Spleen (tissue), 11 donors: ENCODE measurements around the gene GALR2. TPM values are rescaled to one million over a fixed set of nuclear protein-coding genes. Genes with fewer than 3 reads are reported as not detected.
"Not testable (repeated sequence)": the region's sequence is repeated elsewhere in the genome, so short reads cannot be mapped to it uniquely, and the experiment has no call there.

ENCODE experiments used
- DNase-seq: peaks from one replicate; pipeline ENCODE4 v3.0.0-alpha.2; 2020
- H3K27ac ChIP-seq, 8 donors: fragments of 200-600 bp; sonication (generic) in 7 of 8; 1 replicate in 4 of 8; 2 replicates in 4 of 8; pipeline versions ENCODE4 v1.5.0 to v1.8.0; 2016 to 2021; ENCODE audit warnings: inconsistent platforms in 4 of 8, mild to moderate bottlenecking in 4 of 8, moderate library complexity in 1 of 8
- H3K27me3 ChIP-seq, 7 donors: fragments of 200-600 bp; sonication (generic) in 6 of 7; replicated peaks in 1 of 7; 1 replicate in 4 of 7; 2 replicates in 3 of 7; pipeline versions ENCODE4 v1.5.0 to v1.8.0; 2016 to 2021; ENCODE audit warnings: inconsistent platforms in 3 of 7, mild to moderate bottlenecking in 1 of 7
- H3K36me3 ChIP-seq, 6 donors: fragments of 200-600 bp; sonication (generic) in 5 of 6; 1 replicate in 4 of 6; 2 replicates in 2 of 6; pipeline versions ENCODE4 v1.5.0 to v1.8.0; 2016 to 2021; ENCODE audit warnings: inconsistent platforms in 2 of 6
- H3K4me1 ChIP-seq, 6 donors: fragments of 200-600 bp; sonication (generic) in 5 of 6; 1 replicate in 3 of 6; 2 replicates in 3 of 6; pipeline versions ENCODE4 v1.5.0 to v1.8.0; 2016 to 2021; ENCODE audit warnings: inconsistent platforms in 3 of 6
- H3K4me3 ChIP-seq, 8 donors: fragments of 200-600 bp; sonication (generic) in 7 of 8; 1 replicate in 4 of 8; 2 replicates in 4 of 8; pipeline versions ENCODE4 v1.5.0 to v1.8.0; 2016 to 2021; ENCODE audit warnings: inconsistent platforms in 4 of 8, mild to moderate bottlenecking in 4 of 8, moderate library complexity in 2 of 8
- H3K9me3 ChIP-seq, 8 donors: fragments of 200-600 bp; sonication (generic) in 7 of 8; 1 replicate in 4 of 8; 2 replicates in 4 of 8; pipeline versions ENCODE4 v1.5.0 to v1.8.0; 2016 to 2021; ENCODE audit warnings: inconsistent platforms in 4 of 8
- POLR2A ChIP-seq, 3 donors: fragments of 450-650 bp; IDR thresholded peaks; one replicate each; pipeline ENCODE4 v1.5.1; 2017; ENCODE audit warnings: antibody characterized with exemption in 3 of 3, mild to moderate bottlenecking in 1 of 3
- POLR2AphosphoS5 ChIP-seq, 3 donors: sonication (generic); formaldehyde crosslinking; IDR thresholded peaks; one replicate each; pipeline ENCODE4 v1.5.1; 2017; ENCODE audit warnings: antibody characterized with exemption in 3 of 3
- WGBS, 5 donors: extraction: QIAGEN DNeasy Blood & Tissue Kit in 3 of 5; methylation state at CpG; one replicate each; pipeline versions ENCODE4 v1.1.5 to v1.1.7; 2013 to 2018; 5-methylcytosine and 5-hydroxymethylcytosine counted together
- intact Hi-C: fragments of 100-400 bp; cut with DNase I; formaldehyde crosslinking; loops from one replicate; pipeline ENCODE4 v1.15.0; 2023; ENCODE audit warnings: low total_unique reads
- polyA plus RNA-seq, 3 donors: library from polyadenylated mRNA; stranded (reverse); fragments of 200-250 nt; gene quantifications; one replicate each; pipeline ENCODE4 v1.2.1, GENCODE V29; 2013
- total RNA-seq, 7 donors: library from RNA; depleted of rRNA in 3 of 7; stranded (reverse); fragments of >200 nt in 3 of 7; fragmentation: NEBNext Ultra II Directional in 4 of 7; extraction: Animal tissue kit (Norgen Biotek cat#: 25700) in 4 of 7; gene quantifications; one replicate each; pipeline versions ENCODE4 v1.1.0 to v1.2.1, GENCODE V29; 2016 to 2021
- TF ChIP-seq, protein P1 (sequence below), 11 experiments: fragments of 200-600 bp in 7 of 11; fragments of 450-650 bp in 4 of 11; sonication (generic) in 4 of 11; IDR thresholded peaks in 8 of 11; conservative IDR thresholded peaks in 3 of 11; 1 replicate in 7 of 11; 2 replicates in 4 of 11; pipeline versions ENCODE4 v1.4.0 to v1.8.0; 2016 to 2021; ENCODE audit warnings: antibody characterized with exemption in 11 of 11, inconsistent platforms in 4 of 11, mild to moderate bottlenecking in 1 of 11
- donor health status: healthy with polysubstance abuse.
- donor health status: DM: no; HTN: no; CAD: no; lungs with moderate emphysema.
- donor health status: DM: no; HTN: no; CAD: no.
- donor health status: Bipolar disorder and iron deficiency.
- donor health status: healthy.
- donor health status: DM: no; HTN: no; CAD: no.
- donor health status: DM: yes; HTN: yes; CAD: no.

GALR2 gene
- total and polyA plus RNA-seq, 10 donors = 0.06 to 0.93 (median 0.38) TPM; not detected in 6

DNA sequence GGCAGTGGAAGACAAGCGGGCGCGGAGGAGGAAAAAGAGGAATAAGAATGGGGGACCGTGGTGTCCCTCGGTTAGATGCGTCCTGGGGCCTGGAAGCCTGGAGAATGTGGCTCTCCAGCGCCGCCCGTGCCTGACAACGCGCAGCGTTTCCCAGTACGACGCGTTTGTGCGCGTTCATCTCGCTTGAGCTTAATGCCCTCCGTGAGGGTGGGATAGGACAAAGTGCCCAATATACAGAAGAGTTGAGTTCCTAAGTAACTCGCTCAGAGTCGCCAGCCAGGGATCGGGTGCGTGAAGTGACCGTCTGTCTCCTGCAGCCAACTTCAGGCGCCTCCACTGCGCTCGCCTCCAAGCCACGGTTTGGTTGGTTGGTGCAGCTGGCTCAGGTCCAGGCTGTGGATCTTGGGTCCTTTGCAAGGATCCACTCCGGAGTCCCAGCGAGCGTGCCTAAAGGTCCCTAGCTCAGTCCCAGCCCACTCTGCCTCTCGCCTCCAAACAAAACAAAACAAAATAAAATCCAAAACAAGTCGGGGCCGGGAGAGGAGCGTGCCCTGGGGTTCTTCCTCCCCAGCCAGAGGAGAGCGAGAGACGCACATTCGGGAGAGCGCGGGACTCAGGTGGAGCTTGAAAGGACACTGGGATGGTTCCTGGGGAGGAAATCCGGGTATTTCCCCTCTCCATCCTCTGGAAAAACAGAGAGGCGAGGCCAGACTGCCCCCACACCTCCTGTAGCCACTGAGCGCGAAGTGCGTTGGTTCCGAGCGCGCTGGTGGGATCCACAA is 974 bp downstream of the GALR2 start:
- H3K9me3 ChIP-seq = no peaks in the 10 kb centered on the region
- no peak for TF ChIP-seq POLR2A (IDR thresholded peaks at IDR 0.05)

DNA sequence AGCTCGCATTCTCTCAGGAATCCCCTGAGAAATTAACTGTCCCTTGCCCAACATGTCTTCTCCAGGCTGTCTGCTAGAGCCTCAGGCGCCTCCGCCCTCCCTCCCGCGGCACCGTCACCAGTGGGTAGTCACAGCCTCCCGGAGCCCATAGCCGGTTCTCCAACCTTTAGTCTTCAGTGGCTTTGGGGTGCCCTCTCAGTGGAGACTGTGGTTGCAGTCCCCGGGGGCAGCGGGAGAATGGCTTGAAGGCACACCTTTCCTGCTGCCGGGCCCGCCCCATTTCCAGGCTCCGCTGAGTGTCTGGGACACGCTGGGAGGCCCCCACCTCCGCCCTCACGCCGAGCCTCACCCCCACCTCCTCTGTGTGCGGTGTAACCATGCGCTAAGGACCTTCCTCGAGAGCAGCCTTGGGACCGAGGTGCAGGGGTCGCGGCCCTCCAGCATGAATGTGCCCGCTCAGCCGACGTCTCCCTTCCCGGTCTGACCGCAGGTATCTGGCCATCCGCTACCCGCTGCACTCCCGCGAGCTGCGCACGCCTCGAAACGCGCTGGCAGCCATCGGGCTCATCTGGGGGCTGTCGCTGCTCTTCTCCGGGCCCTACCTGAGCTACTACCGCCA is 1.7 kb downstream of the GALR2 start:
- H3K27me3 ChIP-seq = peaks cover 16 to 75% (median 64%) of the 10 kb centered on the region in 7 donors
- no peak for TF ChIP-seq POLR2AphosphoS5 (IDR thresholded peaks at IDR 0.05)
- no peak for TF ChIP-seq POLR2A (IDR thresholded peaks at IDR 0.05)
- TF ChIP-seq, protein P1, sequence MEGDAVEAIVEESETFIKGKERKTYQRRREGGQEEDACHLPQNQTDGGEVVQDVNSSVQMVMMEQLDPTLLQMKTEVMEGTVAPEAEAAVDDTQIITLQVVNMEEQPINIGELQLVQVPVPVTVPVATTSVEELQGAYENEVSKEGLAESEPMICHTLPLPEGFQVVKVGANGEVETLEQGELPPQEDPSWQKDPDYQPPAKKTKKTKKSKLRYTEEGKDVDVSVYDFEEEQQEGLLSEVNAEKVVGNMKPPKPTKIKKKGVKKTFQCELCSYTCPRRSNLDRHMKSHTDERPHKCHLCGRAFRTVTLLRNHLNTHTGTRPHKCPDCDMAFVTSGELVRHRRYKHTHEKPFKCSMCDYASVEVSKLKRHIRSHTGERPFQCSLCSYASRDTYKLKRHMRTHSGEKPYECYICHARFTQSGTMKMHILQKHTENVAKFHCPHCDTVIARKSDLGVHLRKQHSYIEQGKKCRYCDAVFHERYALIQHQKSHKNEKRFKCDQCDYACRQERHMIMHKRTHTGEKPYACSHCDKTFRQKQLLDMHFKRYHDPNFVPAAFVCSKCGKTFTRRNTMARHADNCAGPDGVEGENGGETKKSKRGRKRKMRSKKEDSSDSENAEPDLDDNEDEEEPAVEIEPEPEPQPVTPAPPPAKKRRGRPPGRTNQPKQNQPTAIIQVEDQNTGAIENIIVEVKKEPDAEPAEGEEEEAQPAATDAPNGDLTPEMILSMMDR (IDR thresholded peaks at IDR 0.05 in 8 of 11, conservative IDR thresholded peaks at IDR 0.05 in 3 of 11) = no peak
- intact Hi-C loops = no loop called here
- peaks cover 37 to 86% (median 55%) of the 10 kb centered on the region in 6 donors for H3K4me1 ChIP-seq
- peak overlapping the region in 6 of 8 donors; percentile 14 to 56 (median 22) for H3K4me3 ChIP-seq
- no peak for DNase-seq
- WGBS, 5 donors = 5 to 9% (median 5%) methylated on average over 16 to 41 of the region's 41 CpGs
- H3K9me3 ChIP-seq = no peaks in the 10 kb centered on the region
- no peak overlapping the region for H3K27ac ChIP-seq
- peaks cover 0 to under 1% (median 0%) of the 10 kb centered on the region in 6 donors for H3K36me3 ChIP-seq

More for the DNA sequence above, 974 bp downstream of the GALR2 start:
- 6 to 11% (median 8%) methylated on average over 44 to 48 of the region's 48 CpGs for WGBS, 5 donors
- intact Hi-C loops = no loop called here
- no peak for DNase-seq
- Histone ChIP-seq H3K27ac (no peak overlapping the region), H3K4me1 (peaks cover 43 to 91% (median 62%) of the 10 kb centered on the region in 6 donors), H3K36me3 (no peaks in the 10 kb centered on the region), H3K4me3 (peak overlapping the region in 6 of 8 donors; percentile 5 to 56 (median 10)), H3K27me3 (peaks cover 16 to 73% (median 64%) of the 10 kb centered on the region in 7 donors)

DNA sequence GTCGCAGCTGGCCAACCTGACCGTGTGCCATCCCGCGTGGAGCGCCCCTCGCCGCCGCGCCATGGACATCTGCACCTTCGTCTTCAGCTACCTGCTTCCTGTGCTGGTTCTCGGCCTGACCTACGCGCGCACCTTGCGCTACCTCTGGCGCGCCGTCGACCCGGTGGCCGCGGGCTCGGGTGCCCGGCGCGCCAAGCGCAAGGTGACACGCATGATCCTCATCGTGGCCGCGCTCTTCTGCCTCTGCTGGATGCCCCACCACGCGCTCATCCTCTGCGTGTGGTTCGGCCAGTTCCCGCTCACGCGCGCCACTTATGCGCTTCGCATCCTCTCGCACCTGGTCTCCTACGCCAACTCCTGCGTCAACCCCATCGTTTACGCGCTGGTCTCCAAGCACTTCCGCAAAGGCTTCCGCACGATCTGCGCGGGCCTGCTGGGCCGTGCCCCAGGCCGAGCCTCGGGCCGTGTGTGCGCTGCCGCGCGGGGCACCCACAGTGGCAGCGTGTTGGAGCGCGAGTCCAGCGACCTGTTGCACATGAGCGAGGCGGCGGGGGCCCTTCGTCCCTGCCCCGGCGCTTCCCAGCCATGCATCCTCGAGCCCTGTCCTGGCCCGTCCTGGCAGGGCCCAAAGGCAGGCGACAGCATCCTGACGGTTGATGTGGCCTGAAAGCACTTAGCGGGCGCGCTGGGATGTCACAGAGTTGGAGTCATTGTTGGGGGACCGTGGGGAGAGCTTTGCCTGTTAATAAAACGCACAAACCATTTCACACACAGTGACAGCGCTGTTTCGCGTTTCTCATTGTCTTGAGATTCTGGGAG is 2.4 kb downstream of the GALR2 start:
- H3K4me1 ChIP-seq = peaks cover 34 to 79% (median 50%) of the 10 kb centered on the region in 6 donors
- peaks cover 16 to 75% (median 64%) of the 10 kb centered on the region in 7 donors for H3K27me3 ChIP-seq
- H3K36me3 ChIP-seq = peaks cover 0 to 8% (median under 1%) of the 10 kb centered on the region in 6 donors
- 4 to 13% (median 6%) methylated on average over 8 to 82 of the region's 82 CpGs for WGBS, 5 donors
- intact Hi-C loops = no loop called here
- peak; percentile 80 for DNase-seq
- peak overlapping the region in 7 of 8 donors; percentile 14 to 56 (median 19) for H3K4me3 ChIP-seq
- H3K9me3 ChIP-seq = no peaks in the 10 kb centered on the region
- H3K27ac ChIP-seq = no peak overlapping the region
- TF ChIP-seq, protein P1 (IDR thresholded peaks at IDR 0.05 in 8 of 11, conservative IDR thresholded peaks at IDR 0.05 in 3 of 11) = no peak
- TF ChIP-seq POLR2A (IDR thresholded peaks at IDR 0.05) (no peak), POLR2AphosphoS5 (IDR thresholded peaks at IDR 0.05) (peak; percentile 36 to 76 (median 37))

DNA sequence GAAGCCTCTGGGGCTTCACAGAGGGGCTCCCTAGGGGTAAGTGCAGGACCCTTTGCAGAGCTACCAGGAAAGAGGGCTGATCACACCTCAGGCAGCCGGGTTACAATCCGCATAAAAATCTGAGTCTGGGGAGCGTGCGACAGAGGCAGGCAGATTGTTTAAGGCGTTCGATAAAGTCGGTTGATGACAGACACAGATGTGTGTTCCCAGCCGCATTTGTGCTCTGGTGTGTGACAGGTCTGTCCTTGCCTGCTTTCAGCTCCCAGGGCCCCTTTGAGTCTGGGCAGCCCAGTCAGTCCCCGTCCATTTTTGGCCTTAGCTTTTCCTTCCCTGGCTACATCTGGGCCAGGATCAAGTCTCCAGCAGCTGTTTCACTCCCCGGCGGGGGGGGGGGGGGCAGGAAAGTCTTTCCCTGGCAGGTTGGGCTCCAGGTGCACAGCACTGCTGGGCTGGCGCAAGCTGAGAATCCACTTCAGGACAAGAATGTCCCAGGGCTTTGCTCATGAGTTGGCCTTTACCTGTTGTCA is 3.1 kb downstream of the GALR2 start:
- Histone ChIP-seq H3K27me3 (peaks cover 16 to 75% (median 64%) of the 10 kb centered on the region in 7 donors), H3K4me1 (peaks cover 34 to 76% (median 49%) of the 10 kb centered on the region in 6 donors), H3K27ac (no peak overlapping the region), H3K36me3 (peaks cover 0 to 14% (median 4%) of the 10 kb centered on the region in 6 donors), H3K9me3 (no peaks in the 10 kb centered on the region), H3K4me3 (no peak overlapping the region)
- intact Hi-C loops = no loop called here
- DNase-seq = no peak
- 25 to 37% (median 32%) methylated on average over 10 to 12 of the region's 12 CpGs for WGBS, 5 donors
- no peak for TF ChIP-seq POLR2AphosphoS5 (IDR thresholded peaks at IDR 0.05)
- TF ChIP-seq, protein P1 (IDR thresholded peaks at IDR 0.05 in 8 of 11, conservative IDR thresholded peaks at IDR 0.05 in 3 of 11) = no peak
- no peak for TF ChIP-seq POLR2A (IDR thresholded peaks at IDR 0.05)

DNA sequence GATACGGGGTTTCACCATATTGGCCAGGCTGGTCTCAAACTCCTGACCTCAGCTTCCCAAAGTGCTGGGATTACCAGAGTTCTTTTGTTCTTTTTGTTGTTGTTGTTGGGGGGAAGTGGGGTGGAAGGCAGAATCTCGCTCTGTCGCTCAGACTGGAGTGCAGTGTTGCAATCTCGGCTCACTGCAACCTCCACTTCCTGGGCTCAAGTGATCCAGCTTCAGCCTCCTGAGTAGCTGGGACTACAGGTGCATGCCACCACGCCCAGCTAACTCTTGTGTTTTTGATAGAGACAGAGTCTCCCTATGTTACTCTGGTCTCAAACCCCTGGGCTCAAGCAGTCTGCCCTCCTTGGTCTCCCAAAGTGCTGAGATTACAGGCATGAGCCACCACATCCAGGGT is 3.8 kb downstream of the GALR2 start:
- 39 to 61% (median 56%) methylated on average over 5 of the region's 5 CpGs for WGBS, 5 donors
- H3K9me3 ChIP-seq, H3K27ac ChIP-seq, intact Hi-C loops, H3K4me3 ChIP-seq, DNase-seq: not testable (repeated sequence)
- peaks cover 0 to 22% (median 12%) of the 10 kb centered on the region in 6 donors for H3K36me3 ChIP-seq
- H3K4me1 ChIP-seq = peaks cover 31 to 70% (median 44%) of the 10 kb centered on the region in 6 donors
- H3K27me3 ChIP-seq = peaks cover 16 to 74% (median 64%) of the 10 kb centered on the region in 7 donors
